GM12878 (cell line): ENCODE results near the gene RINL. TPM values are rescaled to one million over a fixed set of nuclear protein-coding genes. Genes with fewer than 3 reads are reported as not detected.

Source experiments
- CBX3 ChIP-seq: fragments of 200-600 bp; sonication (generic); IDR thresholded peaks from 2 replicates; pipeline ENCODE4 v1.6.1; 2016; ENCODE audit warnings: low read depth, borderline replicate concordance
- CHD2 ChIP-seq: IDR thresholded peaks from 2 replicates; pipeline ENCODE4 v1.6.1; 2011; ENCODE audit warnings: low read depth, low read length, improper control_type of control experiment, borderline replicate concordance
- polyA plus RNA-seq, 11 experiments: library from polyadenylated mRNA; depleted of rRNA in 4 of 11; unstranded in 6 of 11; stranded (reverse) in 5 of 11; fragments of >200 nt; fragmentation: Nextera tagmentation in 4 of 11; fragmentation: Illumina TruSeq in 1 of 11; extraction: Ambion mirVana in 4 of 11; extraction: Trizol in 1 of 11; gene quantifications; 1 replicate in 1 of 11; 2 replicates in 10 of 11; pipeline versions ENCODE4 v1.2.1 to v1.2.3, GENCODE V29; 2011 to 2016; ENCODE audit warnings: inconsistent platforms in 2 of 11, missing spikeins in 2 of 11, low read depth in 1 of 11
- total RNA-seq, 4 experiments: library from RNA; depleted of rRNA in 3 of 4; stranded (reverse); fragments of >200 nt in 3 of 4; fragmentation: Illumina TruSeq in 1 of 4; extraction: Trizol in 1 of 4; gene quantifications; 2 replicates each; pipeline versions ENCODE4 v1.2.1 to v1.2.3, GENCODE V29; 2013 to 2021
- TF ChIP-seq, protein P1 (sequence below): fragments of 450-650 bp; IDR thresholded peaks from 2 replicates; pipeline ENCODE4 v1.6.1; 2018; ENCODE audit warnings: borderline replicate concordance, mild to moderate bottlenecking; ENCODE audit not compliant: partially characterized antibody
- TF ChIP-seq, protein P2 (sequence below): fragments of 450-650 bp; conservative IDR thresholded peaks from 2 replicates; pipeline ENCODE4 v1.6.1; 2017; ENCODE audit warnings: mild to moderate bottlenecking, moderate library complexity

The RINL gene
- total and polyA plus RNA-seq, 10 of the 15 experiments (the other 5 are each of a cell fraction or from before 2014, with no cell fraction given) = 14.5 to 64.2 (median 47.6) TPM

GRCh38 chr19:38849860-38850435 is 28.1 kb downstream of the RINL start, which contains the start of gene HNRNPL (continued):
- TF ChIP-seq, protein P1, sequence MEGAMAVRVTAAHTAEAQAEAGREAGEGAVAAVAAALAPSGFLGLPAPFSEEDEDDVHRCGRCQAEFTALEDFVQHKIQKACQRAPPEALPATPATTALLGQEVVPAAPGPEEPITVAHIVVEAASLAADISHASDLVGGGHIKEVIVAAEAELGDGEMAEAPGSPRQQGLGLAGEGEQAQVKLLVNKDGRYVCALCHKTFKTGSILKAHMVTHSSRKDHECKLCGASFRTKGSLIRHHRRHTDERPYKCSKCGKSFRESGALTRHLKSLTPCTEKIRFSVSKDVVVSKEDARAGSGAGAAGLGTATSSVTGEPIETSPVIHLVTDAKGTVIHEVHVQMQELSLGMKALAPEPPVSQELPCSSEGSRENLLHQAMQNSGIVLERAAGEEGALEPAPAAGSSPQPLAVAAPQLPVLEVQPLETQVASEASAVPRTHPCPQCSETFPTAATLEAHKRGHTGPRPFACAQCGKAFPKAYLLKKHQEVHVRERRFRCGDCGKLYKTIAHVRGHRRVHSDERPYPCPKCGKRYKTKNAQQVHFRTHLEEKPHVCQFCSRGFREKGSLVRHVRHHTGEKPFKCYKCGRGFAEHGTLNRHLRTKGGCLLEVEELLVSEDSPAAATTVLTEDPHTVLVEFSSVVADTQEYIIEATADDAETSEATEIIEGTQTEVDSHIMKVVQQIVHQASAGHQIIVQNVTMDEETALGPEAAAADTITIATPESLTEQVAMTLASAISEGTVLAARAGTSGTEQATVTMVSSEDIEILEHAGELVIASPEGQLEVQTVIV = no peak
- TF ChIP-seq CBX3 = no peak
- TF ChIP-seq, protein P2, sequence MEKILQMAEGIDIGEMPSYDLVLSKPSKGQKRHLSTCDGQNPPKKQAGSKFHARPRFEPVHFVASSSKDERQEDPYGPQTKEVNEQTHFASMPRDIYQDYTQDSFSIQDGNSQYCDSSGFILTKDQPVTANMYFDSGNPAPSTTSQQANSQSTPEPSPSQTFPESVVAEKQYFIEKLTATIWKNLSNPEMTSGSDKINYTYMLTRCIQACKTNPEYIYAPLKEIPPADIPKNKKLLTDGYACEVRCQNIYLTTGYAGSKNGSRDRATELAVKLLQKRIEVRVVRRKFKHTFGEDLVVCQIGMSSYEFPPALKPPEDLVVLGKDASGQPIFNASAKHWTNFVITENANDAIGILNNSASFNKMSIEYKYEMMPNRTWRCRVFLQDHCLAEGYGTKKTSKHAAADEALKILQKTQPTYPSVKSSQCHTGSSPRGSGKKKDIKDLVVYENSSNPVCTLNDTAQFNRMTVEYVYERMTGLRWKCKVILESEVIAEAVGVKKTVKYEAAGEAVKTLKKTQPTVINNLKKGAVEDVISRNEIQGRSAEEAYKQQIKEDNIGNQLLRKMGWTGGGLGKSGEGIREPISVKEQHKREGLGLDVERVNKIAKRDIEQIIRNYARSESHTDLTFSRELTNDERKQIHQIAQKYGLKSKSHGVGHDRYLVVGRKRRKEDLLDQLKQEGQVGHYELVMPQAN = no peak
- peak; percentile 97 for TF ChIP-seq CHD2
